ENCODE results near the gene ZDHHC4.

Gene ZDHHC4

GRCh38 chr7:6545398-6546126 lies 31.7 kb upstream of the ZDHHC4 start:
- H3K4me1 ChIP-seq (ENCODE audit: control insufficient read depth, insufficient read depth, low read length), result no peaks in the 10 kb centered on the region
- no peak overlapping the region for H3K27ac ChIP-seq (ENCODE audit: low read depth, low read length)
- no peaks in the 10 kb centered on the region for H3K27me3 ChIP-seq (ENCODE audit: control insufficient read depth, insufficient read depth, low read length)

GRCh38 chr7:6546498-6547251 lies 30.6 kb upstream of the ZDHHC4 start:
- Histone ChIP-seq H3K4me1 (ENCODE audit: control insufficient read depth, insufficient read depth, low read length) (no peaks in the 10 kb centered on the region), H3K27ac (ENCODE audit: low read depth, low read length) (no peak overlapping the region), H3K36me3 (ENCODE audit: control insufficient read depth, insufficient read depth, low read length) (no peaks in the 10 kb centered on the region), H3K4me3 (ENCODE audit: low read depth, low read length) (no peak overlapping the region), H3K9me3 (ENCODE audit: control insufficient read depth, insufficient read depth, low read depth, low read length) (no peaks in the 10 kb centered on the region), H3K27me3 (ENCODE audit: control insufficient read depth, insufficient read depth, low read length) (no peaks in the 10 kb centered on the region), H3K9ac (ENCODE audit: low read length) (no peak overlapping the region)

More at GRCh38 chr7:6545398-6546126, 31.7 kb upstream of the ZDHHC4 start:
- Histone ChIP-seq H3K9me3 (ENCODE audit: control insufficient read depth, insufficient read depth, low read depth, low read length) (no peaks in the 10 kb centered on the region), H3K36me3 (ENCODE audit: control insufficient read depth, insufficient read depth, low read length) (no peaks in the 10 kb centered on the region), H3K9ac (ENCODE audit: low read length) (no peak overlapping the region), H3K4me3 (ENCODE audit: low read depth, low read length) (no peak overlapping the region)

GRCh38 chr7:6547400-6547799 lies 29.9 kb upstream of the ZDHHC4 start:
- H3K4me1 ChIP-seq (ENCODE audit: control insufficient read depth, insufficient read depth, low read length), result no peaks in the 10 kb centered on the region
- H3K27me3 ChIP-seq (ENCODE audit: control insufficient read depth, insufficient read depth, low read length), result no peaks in the 10 kb centered on the region
- H3K9ac ChIP-seq (ENCODE audit: low read length), result no peak overlapping the region
- no peak overlapping the region for H3K27ac ChIP-seq (ENCODE audit: low read depth, low read length)
- no peak overlapping the region for H3K4me3 ChIP-seq (ENCODE audit: low read depth, low read length)
- H3K36me3 ChIP-seq (ENCODE audit: control insufficient read depth, insufficient read depth, low read length), result no peaks in the 10 kb centered on the region
- H3K9me3 ChIP-seq (ENCODE audit: control insufficient read depth, insufficient read depth, low read depth, low read length), result no peaks in the 10 kb centered on the region

GRCh38 chr7:6551016-6551511 lies 26.2 kb upstream of the ZDHHC4 start, which contains the start of gene GRID2IP:
Gene GRID2IP (minus strand): TSS chr7:6551461. CDS start chr7:6551436, 25 bp downstream.
- Histone ChIP-seq H3K27me3 (ENCODE audit: control insufficient read depth, insufficient read depth, low read length) (no peaks in the 10 kb centered on the region), H3K9ac (ENCODE audit: low read length) (no peak within 1 kb of the TSS), H3K4me1 (ENCODE audit: control insufficient read depth, insufficient read depth, low read length) (no peaks in the 10 kb centered on the region), H3K4me3 (ENCODE audit: low read depth, low read length) (no peak within 1 kb of the TSS), H3K9me3 (ENCODE audit: control insufficient read depth, insufficient read depth, low read depth, low read length) (no peaks in the 10 kb centered on the region), H3K27ac (ENCODE audit: low read depth, low read length) (no peak within 1 kb of the TSS), H3K36me3 (ENCODE audit: control insufficient read depth, insufficient read depth, low read length) (no peaks in the 10 kb centered on the region)

- H3K9me3 ChIP-seq (ENCODE audit: control insufficient read depth, insufficient read depth, low read depth, low read length), result no peaks in the 10 kb centered on the region
- H3K9ac ChIP-seq (ENCODE audit: low read length), result no peak overlapping the region
- H3K27me3 ChIP-seq (ENCODE audit: control insufficient read depth, insufficient read depth, low read length), result no peaks in the 10 kb centered on the region
- no peak overlapping the region for H3K27ac ChIP-seq (ENCODE audit: low read depth, low read length)
- no peaks in the 10 kb centered on the region for H3K36me3 ChIP-seq (ENCODE audit: control insufficient read depth, insufficient read depth, low read length)
- no peaks in the 10 kb centered on the region for H3K4me1 ChIP-seq (ENCODE audit: control insufficient read depth, insufficient read depth, low read length)
- no peak overlapping the region for H3K4me3 ChIP-seq (ENCODE audit: low read depth, low read length)
Measured at GRCh38 chr7:6553448-6554044, 23.7 kb upstream of the ZDHHC4 start.

GRCh38 chr7:6554848-6555247 lies 22.4 kb upstream of the ZDHHC4 start:
- no peak overlapping the region for H3K9ac ChIP-seq (ENCODE audit: low read length)
- H3K27ac ChIP-seq (ENCODE audit: low read depth, low read length), result no peak overlapping the region
- peaks cover 4% of the 10 kb centered on the region; the same call in 1 of the 2 replicates for H3K4me1 ChIP-seq (ENCODE audit: control insufficient read depth, insufficient read depth, low read length)
- no peak overlapping the region for H3K4me3 ChIP-seq (ENCODE audit: low read depth, low read length)
- no peaks in the 10 kb centered on the region for H3K36me3 ChIP-seq (ENCODE audit: control insufficient read depth, insufficient read depth, low read length)
- no peaks in the 10 kb centered on the region for H3K9me3 ChIP-seq (ENCODE audit: control insufficient read depth, insufficient read depth, low read depth, low read length)
- H3K27me3 ChIP-seq (ENCODE audit: control insufficient read depth, insufficient read depth, low read length), result no peaks in the 10 kb centered on the region

- Histone ChIP-seq H3K27ac (ENCODE audit: low read depth, low read length) (no peak overlapping the region), H3K9me3 (ENCODE audit: control insufficient read depth, insufficient read depth, low read depth, low read length) (no peaks in the 10 kb centered on the region), H3K36me3 (ENCODE audit: control insufficient read depth, insufficient read depth, low read length) (no peaks in the 10 kb centered on the region), H3K4me3 (ENCODE audit: low read depth, low read length) (no peak overlapping the region), H3K27me3 (ENCODE audit: control insufficient read depth, insufficient read depth, low read length) (no peaks in the 10 kb centered on the region), H3K4me1 (ENCODE audit: control insufficient read depth, insufficient read depth, low read length) (peaks cover 4% of the 10 kb centered on the region; the same call in 1 of the 2 replicates), H3K9ac (ENCODE audit: low read length) (no peak overlapping the region)
Measured at GRCh38 chr7:6556196-6556595, 21.1 kb upstream of the ZDHHC4 start.

GRCh38 chr7:6558837-6559236 lies 18.4 kb upstream of the ZDHHC4 start:
- Histone ChIP-seq H3K27ac (ENCODE audit: low read depth, low read length) (no peak overlapping the region), H3K9me3 (ENCODE audit: control insufficient read depth, insufficient read depth, low read depth, low read length) (no peaks in the 10 kb centered on the region), H3K9ac (ENCODE audit: low read length) (no peak overlapping the region), H3K4me3 (ENCODE audit: low read depth, low read length) (no peak overlapping the region), H3K27me3 (ENCODE audit: control insufficient read depth, insufficient read depth, low read length) (no peaks in the 10 kb centered on the region), H3K36me3 (ENCODE audit: control insufficient read depth, insufficient read depth, low read length) (no peaks in the 10 kb centered on the region), H3K4me1 (ENCODE audit: control insufficient read depth, insufficient read depth, low read length) (peaks cover 4% of the 10 kb centered on the region; the same call in 1 of the 2 replicates)

- H3K4me1 ChIP-seq (ENCODE audit: control insufficient read depth, insufficient read depth, low read length), result peaks cover 4% of the 10 kb centered on the region; the same call in 1 of the 2 replicates
- H3K27ac ChIP-seq (ENCODE audit: low read depth, low read length), result no peak overlapping the region
- no peaks in the 10 kb centered on the region for H3K27me3 ChIP-seq (ENCODE audit: control insufficient read depth, insufficient read depth, low read length)
- H3K9me3 ChIP-seq (ENCODE audit: control insufficient read depth, insufficient read depth, low read depth, low read length), result no peaks in the 10 kb centered on the region
- no peaks in the 10 kb centered on the region for H3K36me3 ChIP-seq (ENCODE audit: control insufficient read depth, insufficient read depth, low read length)
- no peak overlapping the region for H3K4me3 ChIP-seq (ENCODE audit: low read depth, low read length)
- H3K9ac ChIP-seq (ENCODE audit: low read length), result no peak overlapping the region
Measured at GRCh38 chr7:6559896-6560295, 17.4 kb upstream of the ZDHHC4 start.

GRCh38 chr7:6562106-6562505 lies 15.1 kb upstream of the ZDHHC4 start:
- H3K27me3 ChIP-seq (ENCODE audit: control insufficient read depth, insufficient read depth, low read length), result no peaks in the 10 kb centered on the region
- H3K4me3 ChIP-seq (ENCODE audit: low read depth, low read length), result no peak overlapping the region
- H3K36me3 ChIP-seq (ENCODE audit: control insufficient read depth, insufficient read depth, low read length), result no peaks in the 10 kb centered on the region
- no peaks in the 10 kb centered on the region for H3K9me3 ChIP-seq (ENCODE audit: control insufficient read depth, insufficient read depth, low read depth, low read length)
- no peak overlapping the region for H3K9ac ChIP-seq (ENCODE audit: low read length)
- peaks cover 4% of the 10 kb centered on the region; the same call in 1 of the 2 replicates for H3K4me1 ChIP-seq (ENCODE audit: control insufficient read depth, insufficient read depth, low read length)
- H3K27ac ChIP-seq (ENCODE audit: low read depth, low read length), result no peak overlapping the region
